ENCODE data around the gene BBS12.

Gene BBS12

GRCh38 chr4:122755675-122756074 is 23.2 kb downstream of the BBS12 start:
- no peak for TF ChIP-seq CTCF (conservative IDR thresholded peaks at IDR 0.05)

GRCh38 chr4:122758033-122758432 is 25.5 kb downstream of the BBS12 start:
- H3K27ac ChIP-seq: no peak overlapping the region
- TF ChIP-seq CTCF (conservative IDR thresholded peaks at IDR 0.05): peak; percentile 81

More at GRCh38 chr4:122755675-122756074, 23.2 kb downstream of the BBS12 start:
- H3K27ac ChIP-seq: no peak overlapping the region

GRCh38 chr4:122759639-122760310 is 27.3 kb downstream of the BBS12 start:
- no peak overlapping the region for H3K27ac ChIP-seq
- TF ChIP-seq CTCF (conservative IDR thresholded peaks at IDR 0.05): peak; percentile 19; the same call in 1 of the 2 replicates

GRCh38 chr4:122762520-122762919 is 30.0 kb downstream of the BBS12 start:
- H3K27ac ChIP-seq: no peak overlapping the region
- TF ChIP-seq CTCF (conservative IDR thresholded peaks at IDR 0.05): no peak

GRCh38 chr4:122762966-122763716 is 30.6 kb downstream of the BBS12 start:
- no peak overlapping the region for H3K27ac ChIP-seq
- TF ChIP-seq CTCF (conservative IDR thresholded peaks at IDR 0.05): no peak

GRCh38 chr4:122764071-122764820 is 31.7 kb downstream of the BBS12 start:
- no peak for TF ChIP-seq CTCF (conservative IDR thresholded peaks at IDR 0.05)
- H3K27ac ChIP-seq: no peak overlapping the region

GRCh38 chr4:122764821-122765215 is 32.3 kb downstream of the BBS12 start:
- no peak overlapping the region for H3K27ac ChIP-seq
- TF ChIP-seq CTCF (conservative IDR thresholded peaks at IDR 0.05): no peak

Data from VCaP (cell line).